K562 (cell line): Measurements from ENCODE around the gene SMG7. TPM values are rescaled to one million over a fixed set of nuclear protein-coding genes. Genes with fewer than 3 reads are reported as not detected.
A peak's percentile ranks its signal among the peaks of the same experiment; 100 is the strongest.

ENCODE experiments used
- ATAC-seq: fragments of 200-7000 bp; cut with Tn5 transposase; 3 replicates; pipeline ENCODE4 v1.9.1; 2020; ENCODE audit warnings: moderate library complexity
- BruUV-seq: library from RNA; stranded (reverse); fragments of 400-500 nt; replicated peaks from 2 replicates; lab custom pipeline; 2021; lab: Mats Ljungman, UMichigan
- CTCF ChIA-PET: fragments of 300-600 bp; formaldehyde crosslinking; extraction: SDS; loops from one replicate; lab custom pipeline; 2021; ENCODE audit warnings: low intra/inter-chr PET ratio; lab: Yijun Ruan, JAX
- POLR2A ChIA-PET: fragments of 300-600, 350-650 bp; sonication (Branson Sonifier 250); formaldehyde crosslinking; extraction: SDS; loops from one replicate; lab custom pipeline; 2021; ENCODE audit warnings: antibody characterized with exemption, inconsistent platforms; lab: Yijun Ruan, JAX
- DNase-seq, 4 experiments: peaks; one replicate each; pipeline versions ENCODE4 v3.0.0 to v3.0.0-alpha.2; 2011 to 2018; ENCODE audit warnings: low spot score in 3 of 4, mixed read lengths in 3 of 4; ENCODE audit errors: extremely low read depth in 1 of 4
- FAIRE-seq: peaks from 2 replicates; lab custom pipeline; 2011; peaks lifted over from hg19 to GRCh38; lab: Jason Lieb, UNC
- H2AFZ ChIP-seq: 2 replicates; pipeline ENCODE4 v1.6.0; 2011; ENCODE audit warnings: low read depth, low read length, control low read depth, inconsistent platforms
- H3K27ac ChIP-seq: fragments of 200-600 bp; 3 replicates; pipeline ENCODE4 v1.8.0; 2011; ENCODE audit warnings: low read depth, mild to moderate bottlenecking, control low read depth, inconsistent platforms, low read length, moderate library complexity, mixed read lengths; ENCODE audit errors: extremely low read depth
- H3K27me3 ChIP-seq, 2 experiments: fragments of 300-600 bp in 1 of 2; 2 replicates in 1 of 2; 3 replicates in 1 of 2; pipeline versions ENCODE4 v1.6.0 to v1.8.0; 2011; ENCODE audit warnings: inconsistent platforms in 2 of 2, low read length in 2 of 2, mild to moderate bottlenecking in 1 of 2, mixed read lengths in 1 of 2, moderate library complexity in 1 of 2; ENCODE audit not compliant: control insufficient read depth in 2 of 2, insufficient read depth in 2 of 2
- H3K36me3 ChIP-seq: fragments of 300-600 bp; 3 replicates; pipeline ENCODE4 v1.8.0; 2011; ENCODE audit warnings: mild to moderate bottlenecking, low read length, inconsistent platforms; ENCODE audit not compliant: control insufficient read depth, insufficient read depth
- H3K4me1 ChIP-seq, 2 experiments: fragments of 200-600 bp in 1 of 2; replicated peaks in 1 of 2; 2 replicates in 1 of 2; 3 replicates in 1 of 2; pipeline versions ENCODE4 v1.5.1 to v1.8.0; 2011; ENCODE audit warnings: inconsistent platforms in 2 of 2, low read length in 2 of 2, mild to moderate bottlenecking in 1 of 2, mixed read lengths in 1 of 2, moderate library complexity in 1 of 2; ENCODE audit not compliant: control insufficient read depth in 2 of 2, insufficient read depth in 2 of 2
- H3K4me2 ChIP-seq: 2 replicates; pipeline ENCODE4 v1.6.1; 2011; ENCODE audit warnings: low read length, control low read depth, inconsistent platforms, mixed read lengths; ENCODE audit not compliant: insufficient read depth
- H3K4me3 ChIP-seq: fragments of 200-600 bp; sonication (generic), shearing (Covaris generic); 2 replicates; pipeline ENCODE4 v1.5.1; 2016; ENCODE audit warnings: control low read depth, inconsistent platforms
- H3K79me2 ChIP-seq: fragments of 200-600 bp; 3 replicates; pipeline ENCODE4 v1.8.0; 2011; ENCODE audit warnings: low read length, inconsistent platforms; ENCODE audit not compliant: control insufficient read depth, insufficient read depth
- H3K9ac ChIP-seq, 2 experiments: 2 replicates each; pipeline versions ENCODE4 v1.6.0 to v1.6.1; 2011; ENCODE audit warnings: low read depth in 2 of 2, low read length in 2 of 2, control low read depth in 1 of 2, inconsistent platforms in 1 of 2, mild to moderate bottlenecking in 1 of 2, mixed read lengths in 1 of 2; ENCODE audit not compliant: insufficient read depth in 1 of 2
- H3K9me1 ChIP-seq: one replicate; pipeline ENCODE4 v1.6.0; 2011; ENCODE audit warnings: inconsistent platforms, mild to moderate bottlenecking, low read length, moderate library complexity; ENCODE audit not compliant: control insufficient read depth, insufficient read depth
- H3K9me3 ChIP-seq: replicated peaks from 2 replicates; pipeline ENCODE4 v1.5.1; 2011; ENCODE audit warnings: low read depth, low read length, inconsistent platforms; ENCODE audit not compliant: control insufficient read depth, insufficient read depth
- H4K20me1 ChIP-seq: replicated peaks from 2 replicates; pipeline ENCODE4 v1.6.1; 2011; ENCODE audit warnings: low read length, inconsistent platforms, mixed read lengths; ENCODE audit not compliant: control insufficient read depth, insufficient read depth
- ARID3B ChIP-seq: fragments of 250-450 bp; sonication (Bioruptor Pico); IDR thresholded peaks from 2 replicates; pipeline ENCODE4 v1.4.0; 2020; ENCODE audit warnings: borderline replicate concordance
- CBX5 ChIP-seq: IDR thresholded peaks from 2 replicates; pipeline ENCODE4 v1.6.1; 2014; ENCODE audit warnings: low read depth, borderline replicate concordance
- ELF2 ChIP-seq: fragments of 250-450 bp; sonication (Bioruptor Pico); IDR thresholded peaks from 2 replicates; pipeline ENCODE4 v1.5.0; 2021; ENCODE audit warnings: mild to moderate bottlenecking
- FOXK2 ChIP-seq, 2 experiments: fragments of 450-650 bp; IDR thresholded peaks in 1 of 2; conservative IDR thresholded peaks in 1 of 2; 2 replicates each; pipeline ENCODE4 v1.6.1; 2016; ENCODE audit warnings: low read depth in 2 of 2, mild to moderate bottlenecking in 1 of 2
- GTF2F1 ChIP-seq: IDR thresholded peaks from 2 replicates; pipeline ENCODE4 v1.6.1; 2011; ENCODE audit warnings: low read depth, low read length, improper control_type of control experiment
- HDAC1 ChIP-seq, 2 experiments: fragments of 450-650 bp; IDR thresholded peaks; 2 replicates each; pipeline ENCODE4 v1.6.1; 2016 to 2017; ENCODE audit warnings: inconsistent platforms in 1 of 2, mild to moderate bottlenecking in 1 of 2, moderate library complexity in 1 of 2
- HDAC6 ChIP-seq: IDR thresholded peaks from 2 replicates; pipeline ENCODE4 v1.6.1; 2012; ENCODE audit warnings: low read depth, mild to moderate bottlenecking, control low read depth, inconsistent platforms, low read length, moderate library complexity
- HDGF ChIP-seq: fragments of 450-650 bp; IDR thresholded peaks from 2 replicates; pipeline ENCODE4 v1.6.1; 2016
- JUN ChIP-seq, 2 experiments: sonication (generic) in 1 of 2; formaldehyde crosslinking in 1 of 2; IDR thresholded peaks; 2 replicates each; pipeline versions ENCODE4 v1.6.1 to v1.8.0; 2012 to 2022; ENCODE audit warnings: borderline replicate concordance in 2 of 2, mild to moderate bottlenecking in 2 of 2, improper control_type of control experiment in 1 of 2, low read depth in 1 of 2, low read length in 1 of 2, missing genetic modification reagents in 1 of 2
- MIER1 ChIP-seq: fragments of 450-650 bp; IDR thresholded peaks from 2 replicates; pipeline ENCODE4 v1.6.1; 2016; ENCODE audit warnings: antibody characterized with exemption, mild to moderate bottlenecking, low read depth
- MYBL2 ChIP-seq, 2 experiments: fragments of 450-650 bp in 1 of 2; sonication (generic) in 1 of 2; formaldehyde crosslinking in 1 of 2; IDR thresholded peaks; 2 replicates each; pipeline versions ENCODE4 v1.6.1 to v1.8.1; 2017 to 2022; ENCODE audit warnings: borderline replicate concordance in 1 of 2, inconsistent platforms in 1 of 2, low read depth in 1 of 2, mild to moderate bottlenecking in 1 of 2, missing genetic modification reagents in 1 of 2, moderate library complexity in 1 of 2
- NEUROD1 ChIP-seq: fragments of 150-350 bp; IDR thresholded peaks from 2 replicates; pipeline ENCODE4 v1.6.1; 2014; ENCODE audit warnings: borderline replicate concordance, low read length, low read depth; ENCODE audit not compliant: partially characterized antibody
- SP1 ChIP-seq: sonication (generic); formaldehyde crosslinking; IDR thresholded peaks from 2 replicates; pipeline ENCODE4 v1.8.1; 2022; ENCODE audit warnings: mild to moderate bottlenecking, missing genetic modification reagents
- TEAD2 ChIP-seq: fragments of 450-650 bp; IDR thresholded peaks from 2 replicates; pipeline ENCODE4 v1.6.1; 2016; ENCODE audit warnings: missing genetic modification characterization, control low read depth, missing compliant biosample characterization
- ZFX ChIP-seq: sonication (generic); formaldehyde crosslinking; IDR thresholded peaks from 2 replicates; pipeline ENCODE4 v1.8.0; 2022; ENCODE audit warnings: mild to moderate bottlenecking, missing genetic modification reagents, moderate library complexity
- ZNF165 ChIP-seq: fragments of 250-450 bp; sonication (Bioruptor Pico); IDR thresholded peaks from 2 replicates; pipeline ENCODE4 v1.4.0; 2020; ENCODE audit warnings: borderline replicate concordance
- ZNF184 ChIP-seq: sonication (generic); formaldehyde crosslinking; IDR thresholded peaks from 2 replicates; pipeline ENCODE4 v1.5.0; 2020; ENCODE audit warnings: missing genetic modification reagents
- ZNF239 ChIP-seq: fragments of 250-450 bp; sonication (Bioruptor Pico); IDR thresholded peaks from 2 replicates; pipeline ENCODE4 v1.4.0; 2020; ENCODE audit warnings: mild to moderate bottlenecking
- WGBS: fragments of 100-300 bp; shearing (Covaris generic); methylation state at CpG from one replicate; pipeline ENCODE4 v1.1.6; 2016; ENCODE audit warnings: low coverage, mixed read lengths; ENCODE audit not compliant: insufficient coverage; ENCODE audit errors: missing lambda C conversion rate; 5-methylcytosine and 5-hydroxymethylcytosine counted together
- in situ Hi-C: fragments of 300-500 bp; cut with MboI; formaldehyde crosslinking; loops from 4 replicates; pipeline ENCODE4 v1.15.0; 2018; ENCODE audit warnings: inconsistent platforms, mixed read lengths
- intact Hi-C: fragments of 100-400 bp; cut with micrococcal nuclease; formaldehyde crosslinking; loops from 2 replicates; pipeline ENCODE4 v1.14.2; 2022
- polyA plus RNA-seq, 8 experiments: library from polyadenylated mRNA; depleted of rRNA in 4 of 8; stranded (reverse) in 5 of 8; unstranded in 3 of 8; fragments of >200 nt; fragmentation: Nextera tagmentation in 2 of 8; fragmentation: Illumina TruSeq in 1 of 8; extraction: Ambion mirVana in 2 of 8; extraction: Trizol in 1 of 8; gene quantifications; 2 replicates each; pipeline versions ENCODE4 v1.2.1 to v1.2.3, GENCODE V29; 2011 to 2014; ENCODE audit warnings: inconsistent platforms in 1 of 8, missing spikeins in 1 of 8
- total RNA-seq, 7 experiments: library from RNA; depleted of rRNA in 6 of 7; stranded (reverse); fragments of >200 nt in 6 of 7; fragmentation: Illumina TruSeq in 2 of 7; extraction: Trizol in 2 of 7; gene quantifications; 2 replicates each; pipeline versions ENCODE4 v1.2.1 to v1.2.3, GENCODE V29; 2011 to 2021; ENCODE audit warnings: low replicate concordance in 1 of 7
- TF ChIP-seq, protein P1 (sequence below): fragments of 450-650 bp; formaldehyde crosslinking; IDR thresholded peaks from 2 replicates; pipeline ENCODE4 v1.4.0; 2022; ENCODE audit warnings: missing genetic modification characterization

SMG7 gene
- total and polyA plus RNA-seq, 9 of the 15 experiments (the other 6 are each of a cell fraction or from before 2014, with no cell fraction given): 12.4 to 74.6 (median 29.0) TPM

- 50% methylated on average over 10 of the region's 11 CpGs for WGBS
- H3K9me1 ChIP-seq: no peaks in the 10 kb centered on the region
- H3K27ac ChIP-seq: 0 out of 3 replicates have a peak overlapping the region, but pooled peaks have one; percentile 14
- H3K9me3 ChIP-seq: no peaks in the 10 kb centered on the region
- FAIRE-seq (no peak), DNase-seq (peak in 2 of 4 experiments; percentile 38 to 55), ATAC-seq (peak; percentile 75)
- H3K4me2 ChIP-seq: no peak overlapping the region
- in situ Hi-C loops (no loop called here), intact Hi-C loops (no loop called here)
- H3K79me2 ChIP-seq: peaks cover 96% of the 10 kb centered on the region
- H4K20me1 ChIP-seq: no peaks in the 10 kb centered on the region; the same call in 1 of the 2 replicates
- no TSS peak for BruUV-seq
- CTCF ChIA-PET: no interaction called here
- no peaks in the 10 kb centered on the region for H3K27me3 ChIP-seq
- no peak overlapping the region for H2AFZ ChIP-seq
- H3K9ac ChIP-seq: no peak overlapping the region
- H3K36me3 ChIP-seq: peaks cover 2% of the 10 kb centered on the region; the same call in 1 of the 3 replicates
- peaks cover 11 to 19% of the 10 kb centered on the region in 2 experiments; a peak in 4 of 5 replicates for H3K4me1 ChIP-seq
- no peak overlapping the region for H3K4me3 ChIP-seq
- POLR2A ChIA-PET: interaction anchor here (0.8 to 2.1 kb wide), 4 partner anchors 8 to 27 kb away, joined by 3 to 5 read pairs (median 4); no protein-coding TSS in a partner anchor
- TF ChIP-seq, protein P1, sequence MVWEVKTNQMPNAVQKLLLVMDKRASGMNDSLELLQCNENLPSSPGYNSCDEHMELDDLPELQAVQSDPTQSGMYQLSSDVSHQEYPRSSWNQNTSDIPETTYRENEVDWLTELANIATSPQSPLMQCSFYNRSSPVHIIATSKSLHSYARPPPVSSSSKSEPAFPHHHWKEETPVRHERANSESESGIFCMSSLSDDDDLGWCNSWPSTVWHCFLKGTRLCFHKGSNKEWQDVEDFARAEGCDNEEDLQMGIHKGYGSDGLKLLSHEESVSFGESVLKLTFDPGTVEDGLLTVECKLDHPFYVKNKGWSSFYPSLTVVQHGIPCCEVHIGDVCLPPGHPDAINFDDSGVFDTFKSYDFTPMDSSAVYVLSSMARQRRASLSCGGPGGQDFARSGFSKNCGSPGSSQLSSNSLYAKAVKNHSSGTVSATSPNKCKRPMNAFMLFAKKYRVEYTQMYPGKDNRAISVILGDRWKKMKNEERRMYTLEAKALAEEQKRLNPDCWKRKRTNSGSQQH (CRISPR knock-in tag): no peak
- no peak for TF ChIP-seq JUN (IDR thresholded peaks at IDR 0.05; ENCODE audit: borderline replicate concordance, low read depth, low read length)
- no peak for TF ChIP-seq JUN (CRISPR knock-in tag; IDR thresholded peaks at IDR 0.05; ENCODE audit: borderline replicate concordance)
- no peak for TF ChIP-seq ARID3B (CRISPR knock-in tag)
- no peak for TF ChIP-seq ZNF165
- TF ChIP-seq TEAD2 (tag): no peak
- no peak for TF ChIP-seq NEUROD1
- TF ChIP-seq MIER1: no peak
- TF ChIP-seq ZNF184: no peak
- TF ChIP-seq SP1 (CRISPR knock-in tag): no peak
- TF ChIP-seq MYBL2 (IDR thresholded peaks at IDR 0.05; ENCODE audit: low read depth): peak; percentile 59; the same call in 1 of the 2 replicates
- no peak for TF ChIP-seq MYBL2 (CRISPR knock-in tag; IDR thresholded peaks at IDR 0.05; ENCODE audit: borderline replicate concordance)
- TF ChIP-seq HDAC6: no peak
- no peak for TF ChIP-seq GTF2F1
- TF ChIP-seq ELF2: no peak
- no peak for TF ChIP-seq CBX5
- TF ChIP-seq FOXK2 (conservative IDR thresholded peaks at IDR 0.05 in 1 of 2, IDR thresholded peaks at IDR 0.05 in 1 of 2; ENCODE audit: low read depth in 2 of 2): no peak
- TF ChIP-seq ZNF239 (CRISPR knock-in tag): no peak
- no peak for TF ChIP-seq ZFX (CRISPR knock-in tag)
- peak in 1 of 2 experiments; percentile 36; a peak in 1 of 4 replicates for TF ChIP-seq HDAC1 (IDR thresholded peaks at IDR 0.05)
- no peak for TF ChIP-seq HDGF
These were observed 23.1 kb downstream of the SMG7 start for GRCh38 chr1:183495420-183495819.
